Suppressor macrophage treated with lipopolysaccharide for 4 hours (primary cell): Measurements from ENCODE around the gene NDUFAF4.
A peak's percentile ranks its signal among the peaks of the same experiment; 100 is the strongest.

Experiments used
- DNase-seq: peaks from one replicate; pipeline ENCODE4 v3.0.0-alpha.2; 2020

NDUFAF4 gene

GRCh38 chr6:96897396-96898240, at the start of gene NDUFAF4:
NDUFAF4 (minus strand) TSS chr6:96897891; CDS start chr6:96897801, 90 bp downstream.
- peak; percentile 98 for DNase-seq

GRCh38 chr6:96947055-96947454, 49.4 kb upstream of the NDUFAF4 start:
- no peak for DNase-seq

- no peak for DNase-seq
Observed at GRCh38 chr6:96943555-96944215, 46.0 kb upstream of the NDUFAF4 start.

GRCh38 chr6:96942676-96943075, 45.0 kb upstream of the NDUFAF4 start:
- DNase-seq, result no peak

- DNase-seq, result no peak
Observed at GRCh38 chr6:96940322-96940721, 42.6 kb upstream of the NDUFAF4 start.

GRCh38 chr6:96939007-96939805, 41.5 kb upstream of the NDUFAF4 start:
- peak; percentile 23 for DNase-seq

GRCh38 chr6:96934087-96934486, 36.4 kb upstream of the NDUFAF4 start:
- DNase-seq, result no peak

GRCh38 chr6:96931198-96931597, 33.5 kb upstream of the NDUFAF4 start:
- DNase-seq, result no peak

GRCh38 chr6:96929741-96930140, 32.0 kb upstream of the NDUFAF4 start:
- DNase-seq, result no peak

- no peak for DNase-seq
Observed at GRCh38 chr6:96927660-96928059, 30.0 kb upstream of the NDUFAF4 start.

- no peak for DNase-seq
Observed at GRCh38 chr6:96926425-96926824, 28.7 kb upstream of the NDUFAF4 start.

GRCh38 chr6:96925290-96925687, 27.6 kb upstream of the NDUFAF4 start:
- no peak for DNase-seq

- no peak for DNase-seq
Observed at GRCh38 chr6:96923871-96924493, 26.3 kb upstream of the NDUFAF4 start.

GRCh38 chr6:96923400-96923799, 25.7 kb upstream of the NDUFAF4 start:
- no peak for DNase-seq

- peak; percentile 37 for DNase-seq
Observed at GRCh38 chr6:96917098-96917497, 19.4 kb upstream of the NDUFAF4 start.

GRCh38 chr6:96913621-96914020, 15.9 kb upstream of the NDUFAF4 start:
- no peak for DNase-seq

GRCh38 chr6:96911751-96912150, 14.1 kb upstream of the NDUFAF4 start:
- DNase-seq, result no peak

- DNase-seq, result no peak
Observed at GRCh38 chr6:96911171-96911570, 13.5 kb upstream of the NDUFAF4 start.

- DNase-seq, result no peak
Observed at GRCh38 chr6:96909811-96910210, 12.1 kb upstream of the NDUFAF4 start.

GRCh38 chr6:96907498-96907897, 9.8 kb upstream of the NDUFAF4 start:
- peak; percentile 59 for DNase-seq

- DNase-seq, result no peak
Observed at GRCh38 chr6:96900873-96901272, 3.2 kb upstream of the NDUFAF4 start.

- DNase-seq, result no peak
Observed at GRCh38 chr6:96899451-96899998, 1.8 kb upstream of the NDUFAF4 start.

- peak; percentile 52 for DNase-seq
Observed at GRCh38 chr6:96899019-96899418, 1.3 kb upstream of the NDUFAF4 start.
